H9 (cell line): ENCODE results near the gene TREM1. TPM values are rescaled to one million over a fixed set of nuclear protein-coding genes. Genes with fewer than 3 reads are reported as not detected.

Source experiments
- DNase-seq: peaks from one replicate; pipeline ENCODE4 v3.0.0-alpha.2; 2017
- H2AFZ ChIP-seq: one replicate; pipeline ENCODE4 v1.6.1; 2013; ENCODE audit warnings: mild to moderate bottlenecking, low read length, control low read depth, moderate library complexity
- H2AK5ac ChIP-seq: 2 replicates; pipeline ENCODE4 v1.6.1; 2013; ENCODE audit warnings: low read length, control low read depth, mixed read lengths; ENCODE audit not compliant: insufficient read length
- H2BK120ac ChIP-seq: one replicate; pipeline ENCODE4 v1.6.1; 2013; ENCODE audit warnings: low read depth, mild to moderate bottlenecking, low read length, control low read depth, inconsistent platforms; ENCODE audit not compliant: poor library complexity, severe bottlenecking
- H2BK12ac ChIP-seq: 2 replicates; pipeline ENCODE4 v1.6.1; 2013; ENCODE audit warnings: low read length, control low read depth, mixed read lengths, low read depth; ENCODE audit not compliant: insufficient read length
- H2BK15ac ChIP-seq: 2 replicates; pipeline ENCODE4 v1.6.1; 2013; ENCODE audit warnings: low read depth, low read length, control low read depth
- H2BK20ac ChIP-seq: one replicate; pipeline ENCODE4 v1.6.1; 2013; ENCODE audit warnings: low read depth, mild to moderate bottlenecking, low read length, control low read depth, inconsistent platforms; ENCODE audit not compliant: poor library complexity, severe bottlenecking
- H2BK5ac ChIP-seq: 2 replicates; pipeline ENCODE4 v1.6.1; 2013; ENCODE audit warnings: low read length, control low read depth, mixed read lengths; ENCODE audit not compliant: insufficient read length
- H3K14ac ChIP-seq: 2 replicates; pipeline ENCODE4 v1.6.1; 2013; ENCODE audit warnings: low read length, control low read depth; ENCODE audit not compliant: insufficient read depth
- H3K18ac ChIP-seq: 2 replicates; pipeline ENCODE4 v1.6.1; 2013; ENCODE audit warnings: low read depth, mild to moderate bottlenecking, mixed read lengths, low read length, control low read depth; ENCODE audit not compliant: insufficient read length
- H3K23ac ChIP-seq: 2 replicates; pipeline ENCODE4 v1.6.1; 2013; ENCODE audit warnings: low read length, control low read depth, mixed read lengths, low read depth; ENCODE audit not compliant: insufficient read length
- H3K23me2 ChIP-seq: 2 replicates; pipeline ENCODE4 v1.6.1; 2013; ENCODE audit warnings: low read depth, mild to moderate bottlenecking, mixed read lengths, low read length, control low read depth; ENCODE audit not compliant: insufficient read length, poor library complexity, severe bottlenecking
- H3K27ac ChIP-seq: 2 replicates; pipeline ENCODE4 v1.5.1; 2013; ENCODE audit warnings: low read length, control low read depth, mixed read lengths, low read depth; ENCODE audit not compliant: insufficient read length
- H3K27me3 ChIP-seq: 2 replicates; pipeline ENCODE4 v1.6.1; 2013; ENCODE audit warnings: low read length, control low read depth, inconsistent platforms; ENCODE audit not compliant: insufficient read depth
- H3K4ac ChIP-seq: 2 replicates; pipeline ENCODE4 v1.6.1; 2013; ENCODE audit warnings: low read depth, mild to moderate bottlenecking, control low read depth, inconsistent platforms, low read length, moderate library complexity
- H3K4me1 ChIP-seq: 2 replicates; pipeline ENCODE4 v1.6.1; 2013; ENCODE audit warnings: low read length, control low read depth, inconsistent platforms; ENCODE audit not compliant: insufficient read depth
- H3K4me2 ChIP-seq: 2 replicates; pipeline ENCODE4 v1.6.1; 2013; ENCODE audit warnings: low read length, control low read depth, mixed read lengths; ENCODE audit not compliant: insufficient read length, insufficient read depth
- H3K56ac ChIP-seq: 2 replicates; pipeline ENCODE4 v1.6.1; 2013; ENCODE audit warnings: low read depth, mild to moderate bottlenecking, mixed read lengths, low read length, control low read depth; ENCODE audit not compliant: insufficient read length
- H3K79me1 ChIP-seq: 2 replicates; pipeline ENCODE4 v1.6.1; 2013; ENCODE audit warnings: low read depth, mild to moderate bottlenecking, moderate library complexity, low read length, control low read depth, inconsistent platforms; ENCODE audit not compliant: insufficient read depth, poor library complexity, severe bottlenecking
- H3K79me2 ChIP-seq: 2 replicates; pipeline ENCODE4 v1.6.1; 2013; ENCODE audit warnings: low read length, control low read depth, inconsistent platforms; ENCODE audit not compliant: insufficient read depth
- H3K9ac ChIP-seq: 2 replicates; pipeline ENCODE4 v1.6.1; 2013; ENCODE audit warnings: low read length, control low read depth, mixed read lengths; ENCODE audit not compliant: insufficient read length; ENCODE audit errors: extremely low read depth
- H3K9me3 ChIP-seq: one replicate; pipeline ENCODE4 v1.6.1; 2013; ENCODE audit warnings: low read depth, low read length, inconsistent platforms; ENCODE audit not compliant: control insufficient read depth
- H3T11ph ChIP-seq: one replicate; pipeline ENCODE4 v1.6.1; 2013; ENCODE audit warnings: mild to moderate bottlenecking, low read length, control low read depth, inconsistent platforms
- H4K20me1 ChIP-seq: one replicate; pipeline ENCODE4 v1.6.1; 2013; ENCODE audit not compliant: control insufficient read depth, insufficient read length, insufficient read depth
- H4K5ac ChIP-seq: 2 replicates; pipeline ENCODE4 v1.6.1; 2013; ENCODE audit warnings: low read depth, mild to moderate bottlenecking, mixed read lengths, low read length, control low read depth; ENCODE audit not compliant: insufficient read length
- H4K8ac ChIP-seq: replicated peaks from 2 replicates; pipeline ENCODE4 v1.6.1; 2013; ENCODE audit warnings: low read length, control low read depth, mixed read lengths, low read depth; ENCODE audit not compliant: insufficient read length
- H4K91ac ChIP-seq: 2 replicates; pipeline ENCODE4 v1.6.1; 2013; ENCODE audit warnings: low read depth, mild to moderate bottlenecking, moderate library complexity, mixed read lengths, low read length, control low read depth; ENCODE audit not compliant: insufficient read length
- H3K27ac Mint-ChIP-seq, 3 experiments: 2 replicates in 2 of 3; 3 replicates in 1 of 3; pipeline ENCODE4 v1.8.0; 2020 to 2021; ENCODE audit warnings: mixed read lengths in 3 of 3, mild to moderate bottlenecking in 1 of 3, moderate library complexity in 1 of 3
- H3K27me3 Mint-ChIP-seq: 2 replicates; pipeline ENCODE4 v1.8.0; 2021; ENCODE audit warnings: low read depth, mild to moderate bottlenecking, moderate library complexity, mixed read lengths
- H3K36me3 Mint-ChIP-seq, 3 experiments: 2 replicates in 2 of 3; 3 replicates in 1 of 3; pipeline ENCODE4 v1.8.0; 2020 to 2021; ENCODE audit warnings: low read depth in 3 of 3, mixed read lengths in 3 of 3; ENCODE audit not compliant: insufficient read depth in 1 of 3
- H3K4me1 Mint-ChIP-seq, 2 experiments: 2 replicates each; pipeline ENCODE4 v1.8.0; 2020; ENCODE audit warnings: mixed read lengths in 2 of 2
- H3K4me3 Mint-ChIP-seq, 2 experiments: 2 replicates in 1 of 2; 3 replicates in 1 of 2; pipeline ENCODE4 v1.8.0; 2020 to 2021; ENCODE audit warnings: mild to moderate bottlenecking in 2 of 2, mixed read lengths in 2 of 2, moderate library complexity in 1 of 2
- H3K9me3 Mint-ChIP-seq, 2 experiments: 2 replicates in 1 of 2; 3 replicates in 1 of 2; pipeline ENCODE4 v1.8.0; 2020; ENCODE audit warnings: mild to moderate bottlenecking in 2 of 2, mixed read lengths in 2 of 2, moderate library complexity in 1 of 2
- WGBS: extraction: QIAGEN DNeasy Blood & Tissue Kit; methylation state at CpG from one replicate; pipeline ENCODE4 v1.1.7; 2013; ENCODE audit warnings: missing lambda C conversion rate, low lambda C conversion rate, mixed read lengths; ENCODE audit not compliant: insufficient read length; ENCODE audit errors: extremely low coverage; 5-methylcytosine and 5-hydroxymethylcytosine counted together
- total RNA-seq: library from RNA; stranded (reverse); gene quantifications from 2 replicates; pipeline ENCODE4 v1.2.1, GENCODE V29; 2021
- TF ChIP-seq, protein P1 (sequence below): fragments of 200-600 bp; sonication (generic); conservative IDR thresholded peaks from 3 replicates; pipeline ENCODE4 v1.8.0; 2021; ENCODE audit warnings: antibody characterized with exemption, mild to moderate bottlenecking

The TREM1 gene
- total RNA-seq, 1 experiment from 2014 or later: not detected

DNA sequence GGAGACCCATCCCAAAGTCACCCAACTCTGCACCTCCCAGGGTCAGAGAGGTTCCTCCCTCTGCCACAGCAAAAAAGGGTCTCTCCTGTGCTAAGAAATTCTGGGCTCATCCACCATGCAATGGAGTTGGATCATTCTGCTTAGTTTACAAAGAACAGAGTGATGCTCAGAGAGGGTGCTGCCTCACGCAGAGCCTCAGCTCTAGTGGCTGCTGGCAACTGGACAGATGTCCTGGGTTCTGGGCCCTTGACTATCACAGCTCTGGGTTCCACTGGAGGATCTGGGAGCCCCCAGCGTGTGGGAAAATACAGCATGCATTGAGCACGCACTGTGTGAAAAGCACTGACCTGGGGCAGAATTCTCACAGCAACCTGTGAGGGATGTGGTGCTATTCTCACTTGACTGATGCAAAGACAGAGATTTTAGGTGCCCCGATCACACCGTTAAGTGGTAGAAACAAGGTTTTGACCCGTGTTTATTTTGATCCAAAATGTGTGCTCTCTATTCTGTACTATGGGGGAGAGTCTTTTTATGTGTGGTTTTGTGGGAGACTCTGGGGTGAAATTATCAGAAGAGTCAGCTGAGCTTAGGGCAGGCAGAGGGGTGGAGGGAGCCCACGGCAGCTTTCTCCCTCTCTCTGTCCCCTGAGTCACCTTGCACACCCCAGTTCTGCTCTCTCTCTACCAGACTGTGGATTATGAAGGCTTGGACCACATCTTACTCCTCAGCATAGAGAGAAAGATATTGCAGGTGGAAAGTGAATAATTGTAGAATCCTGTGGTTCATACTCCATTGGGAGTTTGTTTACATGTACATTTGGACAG lies 38.4 kb downstream of the TREM1 start:
- H4K5ac ChIP-seq: no peak overlapping the region
- no peak overlapping the region for H2AK5ac ChIP-seq
- no peak overlapping the region for H3K23ac ChIP-seq
- H2BK20ac ChIP-seq: no peak overlapping the region
- H3K9me3 Mint-ChIP-seq: peaks cover 0 to 3% of the 10 kb centered on the region in 2 experiments; a peak in 3 of 5 replicates
- DNase-seq: no peak
- H3K27me3 ChIP-seq: no peaks in the 10 kb centered on the region
- peaks cover 48% of the 10 kb centered on the region for H3K27me3 Mint-ChIP-seq
- no peak overlapping the region for H3K4me2 ChIP-seq
- no peak overlapping the region for H2BK5ac ChIP-seq
- no peak overlapping the region for H3K4ac ChIP-seq
- no peaks in the 10 kb centered on the region for H3K4me1 ChIP-seq
- WGBS: no CpG with 5 or more reads among the region's 7 CpGs
- no peak overlapping the region for H3K27ac ChIP-seq
- no peak overlapping the region for H3K9ac ChIP-seq
- H3K56ac ChIP-seq: no peak overlapping the region
- TF ChIP-seq, protein P1, sequence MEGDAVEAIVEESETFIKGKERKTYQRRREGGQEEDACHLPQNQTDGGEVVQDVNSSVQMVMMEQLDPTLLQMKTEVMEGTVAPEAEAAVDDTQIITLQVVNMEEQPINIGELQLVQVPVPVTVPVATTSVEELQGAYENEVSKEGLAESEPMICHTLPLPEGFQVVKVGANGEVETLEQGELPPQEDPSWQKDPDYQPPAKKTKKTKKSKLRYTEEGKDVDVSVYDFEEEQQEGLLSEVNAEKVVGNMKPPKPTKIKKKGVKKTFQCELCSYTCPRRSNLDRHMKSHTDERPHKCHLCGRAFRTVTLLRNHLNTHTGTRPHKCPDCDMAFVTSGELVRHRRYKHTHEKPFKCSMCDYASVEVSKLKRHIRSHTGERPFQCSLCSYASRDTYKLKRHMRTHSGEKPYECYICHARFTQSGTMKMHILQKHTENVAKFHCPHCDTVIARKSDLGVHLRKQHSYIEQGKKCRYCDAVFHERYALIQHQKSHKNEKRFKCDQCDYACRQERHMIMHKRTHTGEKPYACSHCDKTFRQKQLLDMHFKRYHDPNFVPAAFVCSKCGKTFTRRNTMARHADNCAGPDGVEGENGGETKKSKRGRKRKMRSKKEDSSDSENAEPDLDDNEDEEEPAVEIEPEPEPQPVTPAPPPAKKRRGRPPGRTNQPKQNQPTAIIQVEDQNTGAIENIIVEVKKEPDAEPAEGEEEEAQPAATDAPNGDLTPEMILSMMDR: no peak
- H3K4me3 Mint-ChIP-seq: no peak overlapping the region
- H2BK12ac ChIP-seq: no peak overlapping the region
- H4K20me1 ChIP-seq: no peaks in the 10 kb centered on the region
- H3K9me3 ChIP-seq: no peaks in the 10 kb centered on the region
- H3K79me1 ChIP-seq: no peaks in the 10 kb centered on the region
- no peak overlapping the region for H4K91ac ChIP-seq
- no peak overlapping the region for H3K18ac ChIP-seq
- H3T11ph ChIP-seq: no peak overlapping the region
- H3K14ac ChIP-seq: no peak overlapping the region
- H4K8ac ChIP-seq: no peak overlapping the region
- no peaks in the 10 kb centered on the region for H3K4me1 Mint-ChIP-seq
- H3K36me3 Mint-ChIP-seq: no peaks in the 10 kb centered on the region
- H3K27ac Mint-ChIP-seq: no peak overlapping the region
- no peak overlapping the region for H2BK120ac ChIP-seq
- H2BK15ac ChIP-seq: 0 out of 2 replicates have a peak overlapping the region, but pooled peaks have one; percentile 55
- H2AFZ ChIP-seq: no peak overlapping the region
- no peaks in the 10 kb centered on the region for H3K79me2 ChIP-seq
- H3K23me2 ChIP-seq: no peaks in the 10 kb centered on the region
